ENCODE data around the gene SYT2.

DNA sequence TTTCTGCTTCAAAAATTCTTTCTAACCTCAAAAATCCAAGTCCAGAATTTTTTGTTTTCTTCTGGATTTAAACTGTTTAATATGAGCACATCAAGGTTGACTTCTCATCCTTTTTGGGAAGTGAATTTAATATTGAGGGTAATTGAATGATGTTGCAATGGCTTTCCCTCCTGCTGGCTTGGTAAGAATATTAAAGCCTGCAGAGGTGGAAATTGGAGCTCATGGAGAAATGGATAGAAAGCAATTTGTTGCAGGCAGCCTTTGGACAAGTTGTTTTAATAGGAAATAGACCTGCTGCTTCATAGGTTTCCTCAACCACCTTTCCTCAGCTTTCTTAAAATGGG lies 124.7 kb downstream of the SYT2 start:
- TF ChIP-seq POLR2A (IDR thresholded peaks at IDR 0.05): no peak
- TF ChIP-seq, protein P1, sequence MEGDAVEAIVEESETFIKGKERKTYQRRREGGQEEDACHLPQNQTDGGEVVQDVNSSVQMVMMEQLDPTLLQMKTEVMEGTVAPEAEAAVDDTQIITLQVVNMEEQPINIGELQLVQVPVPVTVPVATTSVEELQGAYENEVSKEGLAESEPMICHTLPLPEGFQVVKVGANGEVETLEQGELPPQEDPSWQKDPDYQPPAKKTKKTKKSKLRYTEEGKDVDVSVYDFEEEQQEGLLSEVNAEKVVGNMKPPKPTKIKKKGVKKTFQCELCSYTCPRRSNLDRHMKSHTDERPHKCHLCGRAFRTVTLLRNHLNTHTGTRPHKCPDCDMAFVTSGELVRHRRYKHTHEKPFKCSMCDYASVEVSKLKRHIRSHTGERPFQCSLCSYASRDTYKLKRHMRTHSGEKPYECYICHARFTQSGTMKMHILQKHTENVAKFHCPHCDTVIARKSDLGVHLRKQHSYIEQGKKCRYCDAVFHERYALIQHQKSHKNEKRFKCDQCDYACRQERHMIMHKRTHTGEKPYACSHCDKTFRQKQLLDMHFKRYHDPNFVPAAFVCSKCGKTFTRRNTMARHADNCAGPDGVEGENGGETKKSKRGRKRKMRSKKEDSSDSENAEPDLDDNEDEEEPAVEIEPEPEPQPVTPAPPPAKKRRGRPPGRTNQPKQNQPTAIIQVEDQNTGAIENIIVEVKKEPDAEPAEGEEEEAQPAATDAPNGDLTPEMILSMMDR (IDR thresholded peaks at IDR 0.05 in 8 of 11, conservative IDR thresholded peaks at IDR 0.05 in 3 of 11): no peak

Data from spleen (tissue), 7 donors.